Endodermal cell (in vitro differentiated cells): ENCODE measurements around the gene BMPER. TPM values are rescaled to one million over a fixed set of nuclear protein-coding genes. Genes with fewer than 3 reads are reported as not detected.

ENCODE experiments used
- DNase-seq: peaks from one replicate; pipeline ENCODE4 v3.0.0-alpha.2; 2017
- H3K27ac ChIP-seq: 2 replicates; pipeline ENCODE4 v1.5.1; 2013; ENCODE audit warnings: mild to moderate bottlenecking, low read depth, low read length, moderate library complexity
- H3K27me3 ChIP-seq: 2 replicates; pipeline ENCODE4 v1.6.1; 2013; ENCODE audit warnings: mild to moderate bottlenecking, low read length, moderate library complexity; ENCODE audit not compliant: insufficient read depth, control insufficient read depth, poor library complexity, severe bottlenecking
- H3K36me3 ChIP-seq: 2 replicates; pipeline ENCODE4 v1.7.0; 2013; ENCODE audit warnings: mild to moderate bottlenecking, low read length, moderate library complexity; ENCODE audit not compliant: control insufficient read depth, insufficient read depth
- H3K4me1 ChIP-seq: one replicate; pipeline ENCODE4 v1.7.0; 2013; ENCODE audit warnings: low read length; ENCODE audit not compliant: control insufficient read depth, insufficient read depth
- H3K4me3 ChIP-seq: 2 replicates; pipeline ENCODE4 v1.5.1; 2013; ENCODE audit warnings: mild to moderate bottlenecking, low read length, moderate library complexity
- H3K9ac ChIP-seq: 2 replicates; pipeline ENCODE4 v1.6.1; 2013; ENCODE audit warnings: mild to moderate bottlenecking, low read length, moderate library complexity; ENCODE audit not compliant: poor library complexity, severe bottlenecking; ENCODE audit errors: extremely low read depth
- H3K9me3 ChIP-seq: 2 replicates; pipeline ENCODE4 v1.6.1; 2013; ENCODE audit warnings: mild to moderate bottlenecking, low read length, moderate library complexity; ENCODE audit not compliant: control insufficient read depth
- H3K27ac Mint-ChIP-seq: 2 replicates; pipeline ENCODE4 v1.8.0; 2020; ENCODE audit warnings: mixed read lengths
- H3K27me3 Mint-ChIP-seq: 2 replicates; pipeline ENCODE4 v1.8.0; 2021; ENCODE audit warnings: mild to moderate bottlenecking, mixed read lengths; ENCODE audit not compliant: insufficient read depth
- H3K36me3 Mint-ChIP-seq: 2 replicates; pipeline ENCODE4 v1.8.0; 2020; ENCODE audit warnings: low read depth, mixed read lengths
- H3K4me1 Mint-ChIP-seq: 2 replicates; pipeline ENCODE4 v1.8.0; 2020; ENCODE audit warnings: mixed read lengths
- H3K4me3 Mint-ChIP-seq: 2 replicates; pipeline ENCODE4 v1.8.0; 2020; ENCODE audit warnings: mild to moderate bottlenecking, moderate library complexity, mixed read lengths
- H3K9me3 Mint-ChIP-seq: 2 replicates; pipeline ENCODE4 v1.8.0; 2020; ENCODE audit warnings: mild to moderate bottlenecking, mixed read lengths
- CTCF ChIP-seq: fragments of 200-600 bp; sonication (generic); conservative IDR thresholded peaks from 2 replicates; pipeline ENCODE4 v1.5.0; 2021; ENCODE audit warnings: antibody characterized with exemption, mild to moderate bottlenecking
- WGBS, 2 experiments: methylation state at CpG; one replicate each; pipeline versions ENCODE4 v1.1.5 to v1.1.7; 2013; ENCODE audit warnings: missing lambda C conversion rate in 2 of 2, mixed read lengths in 1 of 2; ENCODE audit not compliant: insufficient coverage in 1 of 2, insufficient read length in 1 of 2; 5-methylcytosine and 5-hydroxymethylcytosine counted together
- long read RNA-seq, 4 experiments: library from polyadenylated mRNA in 2 of 4; library from RNA in 1 of 4; library from capped mRNA in 1 of 4; stranded (forward) in 3 of 4; unstranded in 1 of 4; transcript quantifications; one replicate each; pipeline ENCODE4 v2.0.0, GENCODE V29; 2020 to 2021; ENCODE audit warnings: inconsistent platforms in 1 of 4
- polyA plus RNA-seq, 2 experiments: library from polyadenylated mRNA; stranded (reverse); fragments of 50-300 nt; gene quantifications; one replicate each; pipeline ENCODE4 v1.2.3, GENCODE V29; 2013
- total RNA-seq, 2 donors: library from RNA; stranded (reverse); fragmentation: NEBNext Ultra II Directional in 1 of 2; extraction: Animal tissue kit (Norgen Biotek cat#: 25700) in 1 of 2; gene quantifications; 2 replicates in 1 of 2; 3 replicates in 1 of 2; pipeline ENCODE4 v1.2.1, GENCODE V29; 2021

Gene BMPER
- total RNA-seq: 10 to 100 TPM; 71.2 to 72.2 TPM
- polyA plus RNA-seq (2013, experiment 1 of 2): 5.0 TPM
- 3.2 TPM for polyA plus RNA-seq (2013, experiment 2 of 2)
- long read RNA-seq, experiment 1, transcript BMPER-221 (15 exons, 3,360 nt): major isoform, 8 of 33 reads
- long read RNA-seq, experiment 1, partial matches to known transcripts: 10 of 33 reads
- long read RNA-seq, experiment 1, other reads (novel, unspliced or antisense): 15 of 33 reads
- long read RNA-seq, experiment 2, transcript BMPER-221 (15 exons, 3,360 nt): major isoform, 44 of 105 reads
- long read RNA-seq, experiment 2, partial matches to known transcripts: 26 of 105 reads
- long read RNA-seq, experiment 2, other reads (novel, unspliced or antisense): 34 of 105 reads
- long read RNA-seq, experiment 3, transcript BMPER-221 (15 exons, 3,360 nt): major isoform, 259 of 358 reads
- long read RNA-seq, experiment 3, transcript BMPER-216 (14 exons, 2,930 nt): minor isoform, 6 of 358 reads
- long read RNA-seq, experiment 3, partial matches to known transcripts: 37 of 358 reads
- long read RNA-seq, experiment 3, other reads (novel, unspliced or antisense): 46 of 358 reads
- long read RNA-seq, experiment 4, partial matches to known transcripts: 19 of 48 reads
- long read RNA-seq, experiment 4, other reads (novel, unspliced or antisense): 26 of 48 reads

GRCh38 chr7:33905389-33906032 lies at the start of gene BMPER:
Gene BMPER, plus strand, starts transcription at chr7:33905539. Its CDS starts 75 bp downstream, at chr7:33905614.
- Histone ChIP-seq H3K4me1 (peaks cover 12% of the 10 kb centered on the region), H3K4me3 (peak within 1 kb of the TSS; percentile 88), H3K36me3 (no peaks in the 10 kb centered on the region), H3K9ac (peak within 1 kb of the TSS; percentile 48), H3K27me3 (peaks cover 10% of the 10 kb centered on the region), H3K27ac (no peak within 1 kb of the TSS), H3K9me3 (no peaks in the 10 kb centered on the region)
- TF ChIP-seq CTCF: no peak
- Mint-ChIP-seq H3K4me3 (peak within 1 kb of the TSS; percentile 76), H3K4me1 (peaks cover 32% of the 10 kb centered on the region), H3K27ac (peak within 1 kb of the TSS; percentile 94), H3K9me3 (no peaks in the 10 kb centered on the region), H3K36me3 (peaks cover 31% of the 10 kb centered on the region), H3K27me3 (peaks cover 41% of the 10 kb centered on the region)
- peak; percentile 92 for DNase-seq
- 0% methylated on average over 2 to 41 of the region's 47 CpGs for WGBS, 2 experiments

- H3K27me3 ChIP-seq: peaks cover 30% of the 10 kb centered on the region
- H3K4me1 ChIP-seq: no peaks in the 10 kb centered on the region
- peaks cover 22% of the 10 kb centered on the region for H3K9me3 Mint-ChIP-seq
- peaks cover 33% of the 10 kb centered on the region for H3K27me3 Mint-ChIP-seq
- peaks cover 5% of the 10 kb centered on the region for H3K9me3 ChIP-seq
- no peak for DNase-seq
- H3K27ac ChIP-seq: no peak overlapping the region
- no peak for TF ChIP-seq CTCF
- no peak overlapping the region for H3K27ac Mint-ChIP-seq
- no peak overlapping the region for H3K9ac ChIP-seq
- H3K36me3 Mint-ChIP-seq: no peaks in the 10 kb centered on the region
- H3K4me1 Mint-ChIP-seq: no peaks in the 10 kb centered on the region
- H3K4me3 Mint-ChIP-seq: no peak overlapping the region
- no peak overlapping the region for H3K4me3 ChIP-seq
- H3K36me3 ChIP-seq: no peaks in the 10 kb centered on the region
These were observed 43.4 kb upstream of the BMPER start for GRCh38 chr7:33861947-33862346.

GRCh38 chr7:33862946-33863814 lies 42.2 kb upstream of the BMPER start:
- TF ChIP-seq CTCF: no peak
- Mint-ChIP-seq H3K4me1 (peaks cover 1% of the 10 kb centered on the region), H3K9me3 (peaks cover 22% of the 10 kb centered on the region), H3K36me3 (no peaks in the 10 kb centered on the region), H3K27ac (no peak overlapping the region), H3K4me3 (no peak overlapping the region), H3K27me3 (peaks cover 26% of the 10 kb centered on the region)
- DNase-seq: no peak
- H3K27ac ChIP-seq: no peak overlapping the region
- H3K27me3 ChIP-seq: peaks cover 18% of the 10 kb centered on the region
- H3K4me1 ChIP-seq: no peaks in the 10 kb centered on the region
- H3K9me3 ChIP-seq: peaks cover 5% of the 10 kb centered on the region
- no peak overlapping the region for H3K9ac ChIP-seq
- H3K4me3 ChIP-seq: no peak overlapping the region
- no peaks in the 10 kb centered on the region for H3K36me3 ChIP-seq
- 80 to 88% methylated on average over 5 to 10 of the region's 10 CpGs for WGBS, 2 experiments
